Measurements from ENCODE around the gene WDFY4.

Gene WDFY4

GRCh38 chr10:48902096-48902495 lies 217.4 kb downstream of the WDFY4 start:
- no peaks in the 10 kb centered on the region for H3K4me1 ChIP-seq (ENCODE audit: control insufficient read depth, insufficient read depth, low read depth, low read length)
- no peak overlapping the region for H2BK15ac ChIP-seq (ENCODE audit: low read depth, poor library complexity, severe bottlenecking)
- H3K14ac ChIP-seq (ENCODE audit: low read length in 2 of 2), result no peak overlapping the region
- H3K4me2 ChIP-seq (ENCODE audit: low read length, poor library complexity, severe bottlenecking), result no peak overlapping the region
- H2AFZ ChIP-seq (ENCODE audit: low read depth, low read length), result no peak overlapping the region
- no peak overlapping the region for H3K9ac ChIP-seq (ENCODE audit: low read length)
- no peak overlapping the region for H3K4me3 ChIP-seq (ENCODE audit: insufficient read depth in 1 of 2, low read depth in 1 of 2, low read length in 2 of 2)
- H3K23ac ChIP-seq (ENCODE audit: low read length in 2 of 2), result no peak overlapping the region
- H4K91ac ChIP-seq (ENCODE audit: low read length), result no peak overlapping the region
- H3K27me3 ChIP-seq (ENCODE audit: control insufficient read depth in 1 of 2, insufficient read depth in 1 of 2, low read length in 2 of 2), result peaks cover 4 to 41% of the 10 kb centered on the region in 2 experiments
- no peak for DNase-seq
- H3K27ac ChIP-seq (ENCODE audit: low read length, poor library complexity, severe bottlenecking), result no peak overlapping the region
- H2AK5ac ChIP-seq (ENCODE audit: low read length, severe bottlenecking), result no peak overlapping the region
- no peak overlapping the region for H3K18ac ChIP-seq (ENCODE audit: low read depth in 1 of 2, low read length in 2 of 2)
- H2BK120ac ChIP-seq (ENCODE audit: low read depth, low read length), result no peak overlapping the region
- H3K79me1 ChIP-seq (replicated peaks; ENCODE audit: low read length, poor library complexity, severe bottlenecking), result no peaks in the 10 kb centered on the region
- no peaks in the 10 kb centered on the region for H3K36me3 ChIP-seq (ENCODE audit: control insufficient read depth in 1 of 2, insufficient read depth in 2 of 2, low read depth in 1 of 2, low read length in 2 of 2)
- no peaks in the 10 kb centered on the region for H3K9me3 ChIP-seq (ENCODE audit: control insufficient read depth, low read length)
- no peak overlapping the region for H2BK12ac ChIP-seq (ENCODE audit: low read length in 2 of 2)
- no peak overlapping the region for H4K8ac ChIP-seq (ENCODE audit: low read length)
- 74% methylated on average over 7 of the region's 7 CpGs for WGBS
- H2BK5ac ChIP-seq (ENCODE audit: low read depth, low read length, poor library complexity, severe bottlenecking), result no peak overlapping the region
- H3K4ac ChIP-seq (ENCODE audit: low read depth in 1 of 2, low read length in 2 of 2), result no peak overlapping the region

GRCh38 chr10:48903151-48903550 lies 218.5 kb downstream of the WDFY4 start:
- H3K9ac ChIP-seq (ENCODE audit: low read length), result no peak overlapping the region
- H3K4me3 ChIP-seq (ENCODE audit: insufficient read depth in 1 of 2, low read depth in 1 of 2, low read length in 2 of 2), result no peak overlapping the region
- H4K8ac ChIP-seq (ENCODE audit: low read length), result no peak overlapping the region
- no peak for DNase-seq
- no peak overlapping the region for H2BK120ac ChIP-seq (ENCODE audit: low read depth, low read length)
- no peak overlapping the region for H3K4ac ChIP-seq (ENCODE audit: low read depth in 1 of 2, low read length in 2 of 2)
- H3K4me1 ChIP-seq (ENCODE audit: control insufficient read depth, insufficient read depth, low read depth, low read length), result no peaks in the 10 kb centered on the region
- no peak overlapping the region for H2AK5ac ChIP-seq (ENCODE audit: low read length, severe bottlenecking)
- no peak overlapping the region for H2BK15ac ChIP-seq (ENCODE audit: low read depth, poor library complexity, severe bottlenecking)
- no peak overlapping the region for H3K23ac ChIP-seq (ENCODE audit: low read length in 2 of 2)
- no peak overlapping the region for H2BK12ac ChIP-seq (ENCODE audit: low read length in 2 of 2)
- no peaks in the 10 kb centered on the region for H3K79me1 ChIP-seq (replicated peaks; ENCODE audit: low read length, poor library complexity, severe bottlenecking)
- H3K27me3 ChIP-seq (ENCODE audit: control insufficient read depth in 1 of 2, insufficient read depth in 1 of 2, low read length in 2 of 2), result peaks cover 9 to 39% of the 10 kb centered on the region in 2 experiments
- no peak overlapping the region for H3K18ac ChIP-seq (ENCODE audit: low read depth in 1 of 2, low read length in 2 of 2)
- no peak overlapping the region for H3K4me2 ChIP-seq (ENCODE audit: low read length, poor library complexity, severe bottlenecking)
- no peak overlapping the region for H4K91ac ChIP-seq (ENCODE audit: low read length)
- H2BK5ac ChIP-seq (ENCODE audit: low read depth, low read length, poor library complexity, severe bottlenecking), result no peak overlapping the region
- no peak overlapping the region for H2AFZ ChIP-seq (ENCODE audit: low read depth, low read length)
- no peaks in the 10 kb centered on the region for H3K36me3 ChIP-seq (ENCODE audit: control insufficient read depth in 1 of 2, insufficient read depth in 2 of 2, low read depth in 1 of 2, low read length in 2 of 2)
- WGBS, result 81% methylated on average over 2 of the region's 2 CpGs
- H3K9me3 ChIP-seq (ENCODE audit: control insufficient read depth, low read length), result no peaks in the 10 kb centered on the region
- no peak overlapping the region for H3K27ac ChIP-seq (ENCODE audit: low read length, poor library complexity, severe bottlenecking)
- H3K14ac ChIP-seq (ENCODE audit: low read length in 2 of 2), result no peak overlapping the region

GRCh38 chr10:48904861-48905260 lies 220.2 kb downstream of the WDFY4 start:
- Histone ChIP-seq H3K4me2 (ENCODE audit: low read length, poor library complexity, severe bottlenecking) (no peak overlapping the region), H2BK5ac (ENCODE audit: low read depth, low read length, poor library complexity, severe bottlenecking) (no peak overlapping the region), H3K36me3 (ENCODE audit: control insufficient read depth in 1 of 2, insufficient read depth in 2 of 2, low read depth in 1 of 2, low read length in 2 of 2) (no peaks in the 10 kb centered on the region), H3K79me1 (replicated peaks; ENCODE audit: low read length, poor library complexity, severe bottlenecking) (no peaks in the 10 kb centered on the region), H3K18ac (ENCODE audit: low read depth in 1 of 2, low read length in 2 of 2) (no peak overlapping the region), H4K91ac (ENCODE audit: low read length) (no peak overlapping the region), H4K8ac (ENCODE audit: low read length) (no peak overlapping the region), H3K4me3 (ENCODE audit: insufficient read depth in 1 of 2, low read depth in 1 of 2, low read length in 2 of 2) (no peak overlapping the region), H3K27me3 (ENCODE audit: control insufficient read depth in 1 of 2, insufficient read depth in 1 of 2, low read length in 2 of 2) (peaks cover 9 to 33% of the 10 kb centered on the region in 2 experiments), H3K14ac (ENCODE audit: low read length in 2 of 2) (no peak overlapping the region), H2BK120ac (ENCODE audit: low read depth, low read length) (no peak overlapping the region), H3K23ac (ENCODE audit: low read length in 2 of 2) (no peak overlapping the region), H2BK15ac (ENCODE audit: low read depth, poor library complexity, severe bottlenecking) (no peak overlapping the region), H3K4me1 (ENCODE audit: control insufficient read depth, insufficient read depth, low read depth, low read length) (no peaks in the 10 kb centered on the region), H3K9me3 (ENCODE audit: control insufficient read depth, low read length) (no peaks in the 10 kb centered on the region), H2AK5ac (ENCODE audit: low read length, severe bottlenecking) (no peak overlapping the region), H3K4ac (ENCODE audit: low read depth in 1 of 2, low read length in 2 of 2) (no peak overlapping the region), H3K27ac (ENCODE audit: low read length, poor library complexity, severe bottlenecking) (no peak overlapping the region), H2BK12ac (ENCODE audit: low read length in 2 of 2) (no peak overlapping the region), H2AFZ (ENCODE audit: low read depth, low read length) (no peak overlapping the region), H3K9ac (ENCODE audit: low read length) (no peak overlapping the region)
- no peak for DNase-seq
- 76% methylated on average over 2 of the region's 2 CpGs for WGBS

- Histone ChIP-seq H3K9ac (ENCODE audit: low read length) (no peak overlapping the region), H3K4ac (ENCODE audit: low read depth in 1 of 2, low read length in 2 of 2) (no peak overlapping the region), H4K91ac (ENCODE audit: low read length) (no peak overlapping the region), H3K27me3 (ENCODE audit: control insufficient read depth in 1 of 2, insufficient read depth in 1 of 2, low read length in 2 of 2) (peaks cover 9 to 36% of the 10 kb centered on the region in 2 experiments), H3K79me1 (replicated peaks; ENCODE audit: low read length, poor library complexity, severe bottlenecking) (no peaks in the 10 kb centered on the region), H3K27ac (ENCODE audit: low read length, poor library complexity, severe bottlenecking) (no peak overlapping the region), H4K8ac (ENCODE audit: low read length) (no peak overlapping the region), H3K23ac (ENCODE audit: low read length in 2 of 2) (no peak overlapping the region), H3K4me1 (ENCODE audit: control insufficient read depth, insufficient read depth, low read depth, low read length) (no peaks in the 10 kb centered on the region), H2AK5ac (ENCODE audit: low read length, severe bottlenecking) (no peak overlapping the region), H2BK15ac (ENCODE audit: low read depth, poor library complexity, severe bottlenecking) (no peak overlapping the region), H2BK12ac (ENCODE audit: low read length in 2 of 2) (no peak overlapping the region), H2BK5ac (ENCODE audit: low read depth, low read length, poor library complexity, severe bottlenecking) (no peak overlapping the region), H3K9me3 (ENCODE audit: control insufficient read depth, low read length) (no peaks in the 10 kb centered on the region), H3K4me3 (ENCODE audit: insufficient read depth in 1 of 2, low read depth in 1 of 2, low read length in 2 of 2) (no peak overlapping the region), H2AFZ (ENCODE audit: low read depth, low read length) (no peak overlapping the region), H3K14ac (ENCODE audit: low read length in 2 of 2) (no peak overlapping the region), H3K4me2 (ENCODE audit: low read length, poor library complexity, severe bottlenecking) (no peak overlapping the region), H2BK120ac (ENCODE audit: low read depth, low read length) (no peak overlapping the region), H3K36me3 (ENCODE audit: control insufficient read depth in 1 of 2, insufficient read depth in 2 of 2, low read depth in 1 of 2, low read length in 2 of 2) (no peaks in the 10 kb centered on the region), H3K18ac (ENCODE audit: low read depth in 1 of 2, low read length in 2 of 2) (no peak overlapping the region)
- WGBS, result 82% methylated on average over 2 of the region's 2 CpGs
- no peak for DNase-seq
These were observed 220.6 kb downstream of the WDFY4 start for GRCh38 chr10:48905311-48905710.
